ENCODE data around the gene SPINT4.

GRCh38 chr20:45765307-45765875 is 43.2 kb downstream of the SPINT4 start:
- TF ChIP-seq CTCF (IDR thresholded peaks at IDR 0.05) = no peak
- TF ChIP-seq POLR2A (IDR thresholded peaks at IDR 0.05) = no peak
